SU-DHL-6 (cell line): Measurements from ENCODE around the gene IDH3B.

Source experiments
- CTCF ChIP-seq: fragments of 200-600 bp; sonication (generic); IDR thresholded peaks from one replicate; pipeline ENCODE4 v1.5.1; 2017; ENCODE audit warnings: antibody characterized with exemption, mild to moderate bottlenecking, low read length, moderate library complexity; ENCODE audit not compliant: insufficient read depth, poor library complexity, severe bottlenecking
- EZH2phosphoT487 ChIP-seq: fragments of 200-600 bp; sonication (generic), shearing (Covaris generic); conservative IDR thresholded peaks from 2 replicates; pipeline ENCODE4 v1.6.1; 2018; ENCODE audit warnings: mild to moderate bottlenecking, antibody characterized with exemption, low read length, moderate library complexity, mixed read lengths

GRCh38 chr20:2626853-2627541, 37.0 kb downstream of the IDH3B start:
- TF ChIP-seq CTCF (no peak), EZH2phosphoT487 (no peak)
